Neural cell (in vitro differentiated cells): Measurements from ENCODE around the gene NYAP2. TPM values are rescaled to one million over a fixed set of nuclear protein-coding genes. Genes with fewer than 3 reads are reported as not detected.

ENCODE experiments used
- H2AFZ ChIP-seq: fragments of 200-600, 300-800 bp; sonication (generic), shearing (Covaris generic); 2 replicates; pipeline ENCODE4 v1.6.0; 2014; ENCODE audit warnings: low read depth, mild to moderate bottlenecking, antibody characterized with exemption, low read length, moderate library complexity
- H3F3A ChIP-seq: fragments of 200-600 bp; shearing (Covaris generic); 2 replicates; pipeline ENCODE4 v1.6.1; 2016; ENCODE audit warnings: mild to moderate bottlenecking, moderate library complexity, mixed read lengths, antibody characterized with exemption, low read length; ENCODE audit not compliant: insufficient read depth, poor library complexity, severe bottlenecking
- H3K27ac ChIP-seq: fragments of 200-600, 300-800 bp; sonication (generic), shearing (Covaris generic); 2 replicates; pipeline ENCODE4 v1.5.1; 2014; ENCODE audit warnings: mild to moderate bottlenecking, low read length, moderate library complexity
- H3K27me3 ChIP-seq: fragments of 300-800, 200-600 bp; sonication (generic), shearing (Covaris generic); 2 replicates; pipeline ENCODE4 v1.6.0; 2014; ENCODE audit warnings: mild to moderate bottlenecking, low read depth, low read length, moderate library complexity; ENCODE audit not compliant: insufficient read depth
- H3K36me3 ChIP-seq: fragments of 300-800, 200-600 bp; sonication (generic), shearing (Covaris generic); 2 replicates; pipeline ENCODE4 v1.5.1; 2014; ENCODE audit warnings: mild to moderate bottlenecking, antibody characterized with exemption, low read length, moderate library complexity; ENCODE audit not compliant: insufficient read depth
- H3K4me2 ChIP-seq: fragments of 300-800, 200-600 bp; sonication (generic), shearing (Covaris generic); 2 replicates; pipeline ENCODE4 v1.6.0; 2014; ENCODE audit warnings: mild to moderate bottlenecking, low read length
- H3K4me3 ChIP-seq: fragments of 300-800, 200-600 bp; sonication (generic), shearing (Covaris generic); 2 replicates; pipeline ENCODE4 v1.5.1; 2014; ENCODE audit warnings: mild to moderate bottlenecking, low read length, moderate library complexity
- H3K79me2 ChIP-seq: fragments of 200-600 bp; shearing (Covaris generic); replicated peaks from 2 replicates; pipeline ENCODE4 v1.6.0; 2014; ENCODE audit warnings: mild to moderate bottlenecking, low read length, moderate library complexity; ENCODE audit not compliant: insufficient read depth
- H3K9ac ChIP-seq: fragments of 300-800, 200-600 bp; sonication (generic), shearing (Covaris generic); 2 replicates; pipeline ENCODE4 v1.6.1; 2016; ENCODE audit warnings: mild to moderate bottlenecking, low read length, mixed read lengths
- H3K9me2 ChIP-seq: fragments of 200-600 bp; shearing (Covaris generic); 2 replicates; pipeline ENCODE4 v1.6.1; 2016; ENCODE audit warnings: mild to moderate bottlenecking, low read length, mixed read lengths; ENCODE audit not compliant: insufficient read depth
- H3K9me3 ChIP-seq: fragments of 200-600, 300-800 bp; sonication (generic), shearing (Covaris generic); 2 replicates; pipeline ENCODE4 v1.6.1; 2016; ENCODE audit warnings: mild to moderate bottlenecking, mixed run types, low read length, moderate library complexity, mixed read lengths
- H4K20me1 ChIP-seq: fragments of 200-600 bp; shearing (Covaris generic); 2 replicates; pipeline ENCODE4 v1.6.1; 2016; ENCODE audit warnings: mild to moderate bottlenecking, mixed run types; ENCODE audit not compliant: insufficient read depth
- CTCF ChIP-seq: fragments of 450-650 bp; IDR thresholded peaks from 2 replicates; pipeline ENCODE4 v1.5.1; 2014; ENCODE audit warnings: antibody characterized with exemption, mild to moderate bottlenecking, moderate library complexity; ENCODE audit not compliant: poor library complexity, severe bottlenecking
- EP300 ChIP-seq: fragments of 450-650 bp; conservative IDR thresholded peaks from 2 replicates; pipeline ENCODE4 v1.6.1; 2014; ENCODE audit warnings: antibody characterized with exemption, mild to moderate bottlenecking, moderate library complexity; ENCODE audit not compliant: poor library complexity, severe bottlenecking
- EZH2 ChIP-seq: fragments of 200-600, 300-800 bp; shearing (Covaris generic), sonication (generic); IDR thresholded peaks from 2 replicates; pipeline ENCODE4 v1.6.1; 2014; ENCODE audit warnings: antibody characterized with exemption, low read length, borderline replicate concordance, mild to moderate bottlenecking; ENCODE audit not compliant: insufficient read depth, poor library complexity, severe bottlenecking
- MXI1 ChIP-seq: fragments of 450-650 bp; conservative IDR thresholded peaks from 2 replicates; pipeline ENCODE4 v1.6.1; 2014; ENCODE audit warnings: antibody characterized with exemption, mild to moderate bottlenecking; ENCODE audit not compliant: poor library complexity, severe bottlenecking
- POLR2AphosphoS5 ChIP-seq: IDR thresholded peaks from 2 replicates; pipeline ENCODE4 v1.6.1; 2012
- RAD21 ChIP-seq: fragments of 450-650 bp; conservative IDR thresholded peaks from 2 replicates; pipeline ENCODE4 v1.6.1; 2014; ENCODE audit warnings: antibody characterized with exemption, mild to moderate bottlenecking, moderate library complexity
- REST ChIP-seq: IDR thresholded peaks from 2 replicates; pipeline ENCODE4 v1.6.1; 2012; ENCODE audit warnings: borderline replicate concordance
- SMC3 ChIP-seq: fragments of 450-650 bp; conservative IDR thresholded peaks from 2 replicates; pipeline ENCODE4 v1.6.1; 2014; ENCODE audit warnings: antibody characterized with exemption, mild to moderate bottlenecking, moderate library complexity; ENCODE audit not compliant: poor library complexity
- TAF1 ChIP-seq: IDR thresholded peaks from 2 replicates; pipeline ENCODE4 v1.6.1; 2012; ENCODE audit warnings: low read depth
- polyA plus RNA-seq: library from polyadenylated mRNA; depleted of rRNA; stranded (reverse); fragments of >200 nt; gene quantifications from 2 replicates; pipeline ENCODE4 v1.2.3, GENCODE V29; 2014

The NYAP2 gene
- polyA plus RNA-seq, 1 donor from 2014 or later = 0.98 TPM

GRCh38 chr2:225599856-225600255 lies 200.3 kb downstream of the NYAP2 start:
- Histone ChIP-seq H3F3A (no peaks in the 10 kb centered on the region), H3K4me2 (no peak overlapping the region), H3K27ac (no peak overlapping the region), H3K36me3 (no peaks in the 10 kb centered on the region), H3K4me3 (no peak overlapping the region), H3K9me2 (no peaks in the 10 kb centered on the region), H4K20me1 (no peaks in the 10 kb centered on the region), H3K9ac (no peak overlapping the region), H3K9me3 (no peaks in the 10 kb centered on the region), H3K27me3 (no peaks in the 10 kb centered on the region), H2AFZ (no peak overlapping the region), H3K79me2 (no peaks in the 10 kb centered on the region)
- TF ChIP-seq SMC3 (no peak), RAD21 (no peak), EZH2 (no peak), CTCF (no peak), MXI1 (no peak), REST (no peak), EP300 (no peak), TAF1 (no peak), POLR2AphosphoS5 (no peak)

GRCh38 chr2:225600444-225600843 lies 200.9 kb downstream of the NYAP2 start:
- no peaks in the 10 kb centered on the region for H3K36me3 ChIP-seq
- no peaks in the 10 kb centered on the region for H4K20me1 ChIP-seq
- H3K79me2 ChIP-seq = no peaks in the 10 kb centered on the region
- H3F3A ChIP-seq = no peaks in the 10 kb centered on the region
- no peak overlapping the region for H3K27ac ChIP-seq
- H3K9me2 ChIP-seq = no peaks in the 10 kb centered on the region
- H3K4me3 ChIP-seq = no peak overlapping the region
- H3K9me3 ChIP-seq = no peaks in the 10 kb centered on the region
- H2AFZ ChIP-seq = no peak overlapping the region
- H3K27me3 ChIP-seq = no peaks in the 10 kb centered on the region
- no peak overlapping the region for H3K9ac ChIP-seq
- TF ChIP-seq EZH2 = no peak
- TF ChIP-seq CTCF = no peak
- TF ChIP-seq POLR2AphosphoS5 = no peak
- TF ChIP-seq SMC3 = no peak
- no peak for TF ChIP-seq EP300
- no peak for TF ChIP-seq REST
- no peak for TF ChIP-seq RAD21
- no peak for TF ChIP-seq TAF1
- no peak for TF ChIP-seq MXI1
- H3K4me2 ChIP-seq = no peak overlapping the region
